ENCODE data around the gene CCDC47. TPM values are rescaled to one million over a fixed set of nuclear protein-coding genes. Genes with fewer than 3 reads are reported as not detected.

CCDC47 gene
- total and polyA plus RNA-seq, 2 of the 13 experiments (the other 11 are each of a cell fraction or from before 2014, with no cell fraction given): 59.3 to 99.5 TPM

DNA sequence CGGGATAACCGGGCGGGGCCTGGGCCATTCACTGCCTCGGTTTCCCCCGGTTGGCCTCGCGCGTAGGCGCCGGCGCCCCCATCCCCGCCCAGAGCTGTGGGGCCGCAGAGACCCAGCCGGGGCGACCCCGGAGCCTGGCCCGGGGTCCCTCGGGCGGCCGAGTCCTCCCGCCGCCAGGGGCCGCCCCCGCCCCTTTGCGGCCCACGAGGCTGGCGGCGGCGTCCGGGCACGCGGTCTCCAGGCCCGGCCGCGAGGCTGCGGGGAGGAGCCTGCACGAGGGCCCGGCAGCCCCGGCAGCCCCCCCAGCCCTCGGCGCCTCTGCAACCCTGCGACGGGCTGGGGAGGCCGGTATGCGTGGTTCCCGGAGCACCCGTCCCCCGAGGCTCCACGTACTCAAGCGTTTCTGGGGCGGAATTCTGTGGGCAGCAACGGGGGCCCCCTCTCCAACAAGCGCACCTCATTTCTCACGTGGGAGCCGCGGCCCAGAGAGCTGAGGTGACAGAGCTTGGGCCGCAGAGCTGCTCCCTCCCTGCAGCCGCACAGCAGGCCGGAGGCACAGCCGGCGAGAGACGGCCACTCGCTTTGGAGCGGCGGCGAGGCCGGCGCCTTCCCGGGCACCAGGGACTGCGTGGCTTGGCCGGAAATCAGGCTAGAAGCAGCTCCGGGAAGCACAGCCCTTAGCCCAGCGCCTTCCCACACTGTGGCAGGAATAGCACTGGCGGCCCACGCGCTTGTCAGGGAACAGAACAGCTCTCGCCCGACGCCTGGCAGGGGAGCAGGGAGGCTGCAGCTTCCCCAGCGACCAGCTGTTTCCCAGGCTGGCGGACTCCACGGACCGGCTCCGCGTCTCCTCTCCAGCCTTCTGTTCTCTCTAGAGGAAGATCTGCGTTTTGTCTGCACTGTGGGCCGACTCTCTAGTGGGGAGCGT lies 72.6 kb downstream of the CCDC47 start (continued):
- TF ChIP-seq, protein P1, sequence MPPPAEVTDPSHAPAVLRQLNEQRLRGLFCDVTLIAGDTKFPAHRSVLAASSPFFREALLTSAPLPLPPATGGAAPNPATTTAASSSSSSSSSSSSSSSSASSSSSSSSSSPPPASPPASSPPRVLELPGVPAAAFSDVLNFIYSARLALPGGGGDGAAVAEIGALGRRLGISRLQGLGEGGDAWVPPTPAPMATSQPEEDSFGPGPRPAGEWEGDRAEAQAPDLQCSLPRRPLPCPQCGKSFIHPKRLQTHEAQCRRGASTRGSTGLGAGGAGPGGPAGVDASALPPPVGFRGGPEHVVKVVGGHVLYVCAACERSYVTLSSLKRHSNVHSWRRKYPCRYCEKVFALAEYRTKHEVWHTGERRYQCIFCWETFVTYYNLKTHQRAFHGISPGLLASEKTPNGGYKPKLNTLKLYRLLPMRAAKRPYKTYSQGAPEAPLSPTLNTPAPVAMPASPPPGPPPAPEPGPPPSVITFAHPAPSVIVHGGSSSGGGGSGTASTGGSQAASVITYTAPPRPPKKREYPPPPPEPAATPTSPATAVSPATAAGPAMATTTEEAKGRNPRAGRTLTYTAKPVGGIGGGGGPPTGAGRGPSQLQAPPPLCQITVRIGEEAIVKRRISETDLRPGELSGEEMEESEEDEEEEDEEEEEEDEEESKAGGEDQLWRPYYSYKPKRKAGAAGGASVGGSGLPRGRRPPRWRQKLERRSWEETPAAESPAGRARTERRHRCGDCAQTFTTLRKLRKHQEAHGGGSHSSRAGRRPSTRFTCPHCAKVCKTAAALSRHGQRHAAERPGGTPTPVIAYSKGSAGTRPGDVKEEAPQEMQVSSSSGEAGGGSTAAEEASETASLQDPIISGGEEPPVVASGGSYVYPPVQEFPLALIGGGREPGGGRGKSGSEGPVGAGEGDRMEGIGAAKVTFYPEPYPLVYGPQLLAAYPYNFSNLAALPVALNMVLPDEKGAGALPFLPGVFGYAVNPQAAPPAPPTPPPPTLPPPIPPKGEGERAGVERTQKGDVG (CRISPR knock-in tag; IDR thresholded peaks at IDR 0.05; ENCODE audit: borderline replicate concordance): 0 out of 2 replicates have a peak, but pooled peaks have one; percentile 31

- Histone ChIP-seq H3K27ac (ENCODE audit: extremely low read length, insufficient read depth, low read length) (peak within 1 kb of the TSS; percentile 33), H3K4me3 (replicated peaks in 1 of 3; ENCODE audit: insufficient read depth in 1 of 3, low read depth in 2 of 3, low read length in 3 of 3) (peak within 1 kb of the TSS; percentile 67 to 77 (median 71); a peak in 5 of 6 replicates), H3K9me3 (ENCODE audit: low read length) (no peaks in the 10 kb centered on the region), H3K4me1 (ENCODE audit: insufficient read depth, low read length) (peaks cover 18% of the 10 kb centered on the region), H3K79me2 (ENCODE audit: insufficient read depth, low read length) (no peaks in the 10 kb centered on the region), H3K27me3 (ENCODE audit: control insufficient read depth in 1 of 2, insufficient read depth in 2 of 2, low read length in 2 of 2) (no peaks in the 10 kb centered on the region), H3K4me2 (ENCODE audit: low read depth, low read length) (peak within 1 kb of the TSS; percentile 75), H3K36me3 (replicated peaks in 1 of 2; ENCODE audit: control insufficient read depth in 1 of 2, insufficient read depth in 2 of 2, low read length in 2 of 2) (peaks cover 1 to 3% of the 10 kb centered on the region in 2 experiments; a peak in 2 of 5 replicates), H4K20me1 (ENCODE audit: insufficient read depth, low read length) (no peaks in the 10 kb centered on the region), H2AFZ (ENCODE audit: low read length) (no peak within 1 kb of the TSS), H3K9ac (ENCODE audit: insufficient read depth, low read depth, low read length) (peak within 1 kb of the TSS; percentile 64; the same call in 1 of the 2 replicates)
- in situ Hi-C loops (cut with HindIII; ENCODE audit: extremely low pct_ligation_motif_present, low pct_unique_long_range_greater_than_20kb) (loop anchor here (10.0 kb wide), 1 partner anchor 275 kb away; no protein-coding TSS in a partner anchor), intact Hi-C loops (cut with micrococcal nuclease; ENCODE audit: unreplicated experiment) (loop anchor here (5.0 kb wide), 1 partner anchor 278 kb away; no protein-coding TSS in a partner anchor)
- DNase-seq (ENCODE audit: low spot score): no peak
- 2% methylated on average over 20 of the region's 133 CpGs for WGBS (ENCODE audit: low lambda C conversion rate)
- no peak for FAIRE-seq
- ChIA-PET CTCF (ENCODE audit: low intra/inter-chr PET ratio, low total read pairs) (no interaction called here), POLR2A (interaction anchor here (1.0 to 1.1 kb wide), 2 partner anchors 73 to 78 kb away, joined by 4 to 5 read pairs; partner anchors contain the start of genes CCDC47 and MAP3K3)
- ATAC-seq: peak; percentile 53
- BruUV-seq (replicated peaks): no TSS peak
- no peak for TF ChIP-seq SMARCE1 (IDR thresholded peaks at IDR 0.05; ENCODE audit: borderline replicate concordance)
- 0 out of 2 replicates have a peak, but pooled peaks have one; percentile 8 for TF ChIP-seq ZNF776 (CRISPR knock-in tag; IDR thresholded peaks at IDR 0.05)
- no peak for TF ChIP-seq ZNF44 (CRISPR knock-in tag; IDR thresholded peaks at IDR 0.05)
- peak; percentile 8; the same call in 1 of the 2 replicates for TF ChIP-seq HOXA3 (CRISPR knock-in tag; IDR thresholded peaks at IDR 0.05)
- TF ChIP-seq ZSCAN21 (CRISPR knock-in tag; IDR thresholded peaks at IDR 0.05; ENCODE audit: borderline replicate concordance): 0 out of 2 replicates have a peak, but pooled peaks have one; percentile 45
- TF ChIP-seq ZNF574 (CRISPR knock-in tag; IDR thresholded peaks at IDR 0.05): peak; percentile 29
These were observed 73.5 kb downstream of the CCDC47 start, which contains the start of gene LIMD2 for GRCh38 chr17:63699638-63700527. Gene LIMD2, minus strand, starts transcription at chr17:63700125. Its CDS starts 827 bp downstream, at chr17:63699298.
